T-helper 17 cell (primary cell): ENCODE measurements around the gene FRRS1. TPM values are rescaled to one million over a fixed set of nuclear protein-coding genes. Genes with fewer than 3 reads are reported as not detected.

Source experiments
- ATAC-seq: fragments of 150-1000 bp; cut with Tn5 transposase; 2 replicates; pipeline ENCODE4 v1.10.0; 2021; ENCODE audit warnings: mild to moderate bottlenecking, moderate library complexity
- DNase-seq, 3 donors: peaks; one replicate each; pipeline versions ENCODE4 v3.0.0 to v3.0.0-alpha.2; 2020 to 2021
- H3K9me3 ChIP-seq: one replicate; pipeline ENCODE4 v1.7.0; 2013; ENCODE audit warnings: low read length, mild to moderate bottlenecking; ENCODE audit not compliant: control insufficient read depth, poor library complexity, severe bottlenecking
- H3K27ac Mint-ChIP-seq: one replicate; pipeline ENCODE4 v1.8.0; 2022; ENCODE audit warnings: mild to moderate bottlenecking, moderate library complexity, mixed read lengths
- H3K27me3 Mint-ChIP-seq: one replicate; pipeline ENCODE4 v1.8.0; 2022; ENCODE audit warnings: mixed read lengths
- H3K36me3 Mint-ChIP-seq: one replicate; pipeline ENCODE4 v1.8.0; 2022; ENCODE audit warnings: low read depth, mixed read lengths
- H3K4me1 Mint-ChIP-seq: one replicate; pipeline ENCODE4 v1.8.0; 2022; ENCODE audit warnings: mild to moderate bottlenecking, mixed read lengths
- H3K4me3 Mint-ChIP-seq: one replicate; pipeline ENCODE4 v1.8.0; 2022; ENCODE audit warnings: mild to moderate bottlenecking, moderate library complexity, mixed read lengths
- total RNA-seq, 4 donors: library from RNA in 2 of 4; stranded (reverse) in 2 of 4; gene quantifications; one replicate each; pipeline ENCODE4 v1.2.3 and lab custom pipeline; 2022 to 2026

FRRS1 gene
- total RNA-seq, 2 donors from 2014 or later = 0.31 to 0.65 TPM

GRCh38 chr1:99738858-99739465, 27.5 kb downstream of the FRRS1 start:
- no peak overlapping the region for H3K27ac Mint-ChIP-seq
- no peak overlapping the region for H3K4me3 Mint-ChIP-seq
- DNase-seq (no peak), ATAC-seq (no peak)
- peaks cover 2% of the 10 kb centered on the region for H3K4me1 Mint-ChIP-seq
- no peaks in the 10 kb centered on the region for H3K36me3 Mint-ChIP-seq
- H3K27me3 Mint-ChIP-seq = peaks cover 5% of the 10 kb centered on the region
- no peaks in the 10 kb centered on the region for H3K9me3 ChIP-seq

DNA sequence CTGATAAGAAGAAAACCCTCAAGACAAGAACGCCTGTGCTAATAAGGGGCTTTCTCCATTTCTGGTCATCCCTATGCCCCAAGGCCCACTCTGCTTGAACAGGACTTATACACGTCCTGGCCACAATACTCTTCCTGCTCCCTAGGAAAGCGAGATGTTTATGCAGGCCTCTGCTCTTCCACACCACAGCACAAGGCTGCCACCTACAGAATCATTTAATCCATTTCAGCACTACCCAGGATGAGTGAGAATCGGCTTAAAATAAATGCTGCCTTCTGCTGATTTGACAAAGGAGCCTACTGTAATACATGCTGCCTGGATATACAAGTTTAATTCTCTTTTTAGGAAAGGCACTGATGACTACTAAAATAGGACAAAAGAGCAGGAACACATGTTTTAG, 29.4 kb downstream of the FRRS1 start:
- no peak overlapping the region for H3K4me3 Mint-ChIP-seq

DNA sequence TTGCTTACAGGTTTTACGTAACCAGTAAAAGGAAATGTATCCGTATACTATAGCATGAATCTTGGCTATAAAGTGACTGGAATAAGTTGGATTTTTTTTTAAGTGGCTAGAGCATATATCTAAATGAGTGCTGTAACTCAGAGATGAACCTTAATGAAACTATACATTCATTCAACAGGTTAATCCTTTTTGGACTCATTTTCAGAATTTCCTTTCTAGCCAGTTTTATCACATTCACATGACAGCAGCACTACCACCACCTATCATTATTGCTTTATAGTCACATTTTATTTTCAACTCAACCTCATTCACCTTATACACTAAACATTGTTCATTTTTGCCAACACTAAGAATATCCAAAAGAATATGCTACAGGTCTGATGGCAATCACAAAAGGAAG, 30.6 kb downstream of the FRRS1 start:
- Mint-ChIP-seq H3K27ac (no peak overlapping the region), H3K36me3 (peaks cover 2% of the 10 kb centered on the region), H3K4me1 (peaks cover 2% of the 10 kb centered on the region)

More for the DNA sequence above, 29.4 kb downstream of the FRRS1 start:
- Mint-ChIP-seq H3K4me1 (peaks cover 2% of the 10 kb centered on the region), H3K27ac (no peak overlapping the region), H3K36me3 (peaks cover 2% of the 10 kb centered on the region), H3K27me3 (peaks cover 5% of the 10 kb centered on the region)
- peak; percentile 23 for ATAC-seq
- no peaks in the 10 kb centered on the region for H3K9me3 ChIP-seq
- no peak for DNase-seq

DNA sequence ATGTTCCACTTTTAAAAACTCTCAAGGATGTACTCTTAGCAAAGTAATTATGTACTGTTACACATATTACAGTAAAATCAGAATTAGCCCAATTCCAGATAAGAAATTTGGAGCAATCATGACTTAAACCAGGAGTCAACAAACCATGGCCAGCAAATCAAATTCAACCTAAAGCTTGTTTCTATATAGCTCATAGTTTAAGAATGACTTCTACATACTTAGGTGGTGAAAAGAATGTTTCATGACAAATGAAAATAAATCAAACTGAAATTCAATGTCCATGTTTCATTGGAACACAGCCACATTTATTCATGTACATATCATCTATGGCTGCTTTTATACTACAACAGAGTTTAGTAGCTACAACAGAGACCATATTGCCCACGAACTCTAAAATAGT, 35.1 kb downstream of the FRRS1 start:
- DNase-seq = no peak
- Mint-ChIP-seq H3K4me3 (no peak overlapping the region), H3K27me3 (peaks cover 5% of the 10 kb centered on the region), H3K4me1 (peaks cover 2% of the 10 kb centered on the region), H3K27ac (no peak overlapping the region), H3K36me3 (peaks cover 2% of the 10 kb centered on the region)
- H3K9me3 ChIP-seq = no peaks in the 10 kb centered on the region
- ATAC-seq = no peak

More for the DNA sequence above, 30.6 kb downstream of the FRRS1 start:
- Mint-ChIP-seq H3K4me3 (no peak overlapping the region), H3K27me3 (peaks cover under 1% of the 10 kb centered on the region)
- no peak for ATAC-seq
- DNase-seq = no peak
- no peaks in the 10 kb centered on the region for H3K9me3 ChIP-seq

GRCh38 chr1:99728494-99729235, 37.8 kb downstream of the FRRS1 start:
- peaks cover 2% of the 10 kb centered on the region for H3K4me1 Mint-ChIP-seq

DNA sequence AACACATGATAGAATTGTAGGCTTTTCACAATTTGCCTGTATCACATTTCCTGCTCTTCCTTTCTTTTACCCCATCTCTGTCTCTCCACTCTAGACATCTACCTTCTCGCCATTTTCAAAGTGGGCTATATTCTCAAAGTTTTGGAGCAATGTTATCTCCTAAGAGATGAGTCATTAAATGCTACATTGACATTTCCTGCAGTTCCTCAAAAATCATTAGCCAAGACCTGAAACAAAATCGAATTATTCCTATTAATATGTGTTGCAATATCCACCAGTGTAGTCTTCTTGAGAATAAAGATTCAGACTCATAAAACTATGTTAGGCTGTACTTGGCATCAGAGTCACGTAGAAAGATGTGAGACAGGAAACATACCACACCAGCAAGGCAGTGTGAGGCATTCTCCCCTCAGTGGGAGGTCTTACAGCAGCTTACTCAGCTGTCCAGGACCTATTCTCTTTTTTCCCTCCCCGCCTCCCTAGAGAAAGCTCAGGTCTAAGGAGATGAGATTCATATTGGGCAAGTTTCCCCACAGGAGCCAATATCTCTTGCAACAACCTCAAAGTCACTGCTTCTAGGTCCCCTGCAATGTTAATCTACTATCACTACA, 38.8 kb downstream of the FRRS1 start:
- ATAC-seq (no peak), DNase-seq (no peak)
- H3K27ac Mint-ChIP-seq = no peak overlapping the region
- no peaks in the 10 kb centered on the region for H3K36me3 Mint-ChIP-seq
- H3K4me1 Mint-ChIP-seq = peaks cover 2% of the 10 kb centered on the region
- no peak overlapping the region for H3K4me3 Mint-ChIP-seq
- peaks cover 9% of the 10 kb centered on the region for H3K27me3 Mint-ChIP-seq
- H3K9me3 ChIP-seq = no peaks in the 10 kb centered on the region

More at GRCh38 chr1:99728494-99729235, 37.8 kb downstream of the FRRS1 start:
- no peak for DNase-seq
- Mint-ChIP-seq H3K36me3 (peaks cover 2% of the 10 kb centered on the region), H3K4me3 (no peak overlapping the region), H3K27ac (no peak overlapping the region), H3K27me3 (peaks cover 7% of the 10 kb centered on the region)
- ATAC-seq = no peak
- H3K9me3 ChIP-seq = no peaks in the 10 kb centered on the region

DNA sequence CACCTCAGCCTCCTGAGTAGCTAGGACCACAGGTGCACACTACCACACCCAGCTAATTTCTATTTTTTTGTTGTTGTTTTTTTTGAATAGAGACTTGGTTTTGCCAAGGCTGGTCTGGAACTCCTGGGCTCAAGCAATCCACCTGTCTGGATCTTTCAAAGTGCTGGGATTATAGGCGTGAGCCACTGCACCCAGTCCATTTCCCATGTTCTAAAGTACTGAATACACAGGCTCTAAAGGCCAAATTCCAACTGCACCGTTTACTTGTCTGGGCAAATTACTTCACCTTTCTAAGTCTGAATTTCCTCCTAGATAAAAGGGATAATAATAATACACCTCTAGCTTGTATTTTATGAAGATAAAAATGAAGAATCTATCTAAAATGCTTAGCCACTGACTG, 39.6 kb downstream of the FRRS1 start:
- Mint-ChIP-seq H3K27ac (no peak overlapping the region), H3K27me3 (peaks cover 9% of the 10 kb centered on the region)

GRCh38 chr1:99726407-99726806, 40.0 kb downstream of the FRRS1 start:
- no peak overlapping the region for H3K4me3 Mint-ChIP-seq
- H3K9me3 ChIP-seq = no peaks in the 10 kb centered on the region
- no peak for DNase-seq
- H3K4me1 Mint-ChIP-seq = peaks cover 2% of the 10 kb centered on the region
- ATAC-seq = no peak
- peaks cover 9% of the 10 kb centered on the region for H3K27me3 Mint-ChIP-seq
- H3K36me3 Mint-ChIP-seq = no peaks in the 10 kb centered on the region
- no peak overlapping the region for H3K27ac Mint-ChIP-seq

More for the DNA sequence above, 39.6 kb downstream of the FRRS1 start:
- no peaks in the 10 kb centered on the region for H3K9me3 ChIP-seq
- ATAC-seq = no peak
- Mint-ChIP-seq H3K4me1 (peaks cover 2% of the 10 kb centered on the region), H3K36me3 (no peaks in the 10 kb centered on the region), H3K4me3 (no peak overlapping the region)
- DNase-seq = no peak

DNA sequence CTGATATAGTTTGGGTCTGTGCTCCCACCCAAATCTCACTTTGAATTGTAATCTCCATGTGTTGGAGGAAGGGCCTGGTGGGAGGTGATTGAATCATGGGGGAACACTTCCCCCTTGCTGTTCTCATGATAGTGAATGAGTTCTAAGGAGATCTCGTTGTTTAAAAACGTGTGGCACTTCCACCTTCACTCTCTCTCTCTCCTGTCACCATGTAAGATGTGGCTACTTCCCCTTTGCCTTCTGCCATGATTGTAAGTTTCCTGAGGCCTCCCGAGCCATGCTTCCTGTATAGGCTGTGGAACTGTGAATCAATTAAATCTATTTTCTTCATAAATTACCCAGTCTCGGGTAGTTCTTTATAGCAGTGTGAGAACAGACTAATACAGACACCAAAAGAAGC, 40.4 kb downstream of the FRRS1 start:
- Mint-ChIP-seq H3K36me3 (no peaks in the 10 kb centered on the region), H3K27me3 (peaks cover 9% of the 10 kb centered on the region), H3K27ac (no peak overlapping the region), H3K4me1 (peaks cover 2% of the 10 kb centered on the region), H3K4me3 (no peak overlapping the region)
- ATAC-seq = no peak
- no peaks in the 10 kb centered on the region for H3K9me3 ChIP-seq
- DNase-seq = no peak

DNA sequence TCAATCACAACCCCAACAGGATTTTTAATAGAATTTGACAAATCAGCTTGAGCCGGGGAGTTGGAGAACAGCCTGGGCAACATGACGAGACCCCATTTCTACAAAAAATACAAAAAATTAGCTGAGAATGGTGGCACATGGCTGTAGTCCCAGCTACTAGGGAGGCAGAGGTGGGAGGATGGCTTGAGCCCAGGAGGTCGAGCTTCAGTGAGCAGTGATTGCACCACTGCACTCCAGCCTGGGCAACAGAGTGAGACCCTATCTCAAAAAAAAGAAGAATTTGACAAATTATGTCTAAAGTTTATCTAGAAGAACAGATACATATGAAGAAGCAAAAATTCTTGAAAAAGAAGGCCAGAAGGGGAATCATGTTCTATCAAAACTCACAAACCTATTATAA, 43.2 kb downstream of the FRRS1 start:
- ATAC-seq (no peak), DNase-seq (no peak)
- peaks cover 9% of the 10 kb centered on the region for H3K27me3 Mint-ChIP-seq
- H3K4me1 Mint-ChIP-seq = peaks cover 2% of the 10 kb centered on the region
- H3K9me3 ChIP-seq = no peaks in the 10 kb centered on the region
- no peak overlapping the region for H3K4me3 Mint-ChIP-seq
- peak overlapping the region; percentile 8 for H3K27ac Mint-ChIP-seq
- H3K36me3 Mint-ChIP-seq = no peaks in the 10 kb centered on the region

- ATAC-seq = no peak
- Mint-ChIP-seq H3K4me1 (no peaks in the 10 kb centered on the region), H3K4me3 (no peak overlapping the region), H3K27me3 (peaks cover 19% of the 10 kb centered on the region), H3K36me3 (peaks cover 8% of the 10 kb centered on the region), H3K27ac (no peak overlapping the region)
- H3K9me3 ChIP-seq = no peaks in the 10 kb centered on the region
- DNase-seq = no peak
Measured at GRCh38 chr1:99717005-99717404, 49.4 kb downstream of the FRRS1 start.

- no peak for DNase-seq
- no peaks in the 10 kb centered on the region for H3K9me3 ChIP-seq
- Mint-ChIP-seq H3K36me3 (peaks cover 8% of the 10 kb centered on the region), H3K27me3 (peaks cover 25% of the 10 kb centered on the region), H3K4me3 (no peak overlapping the region), H3K27ac (no peak overlapping the region), H3K4me1 (peaks cover 3% of the 10 kb centered on the region)
- no peak for ATAC-seq
Measured at GRCh38 chr1:99713006-99713405, 53.4 kb downstream of the FRRS1 start.

DNA sequence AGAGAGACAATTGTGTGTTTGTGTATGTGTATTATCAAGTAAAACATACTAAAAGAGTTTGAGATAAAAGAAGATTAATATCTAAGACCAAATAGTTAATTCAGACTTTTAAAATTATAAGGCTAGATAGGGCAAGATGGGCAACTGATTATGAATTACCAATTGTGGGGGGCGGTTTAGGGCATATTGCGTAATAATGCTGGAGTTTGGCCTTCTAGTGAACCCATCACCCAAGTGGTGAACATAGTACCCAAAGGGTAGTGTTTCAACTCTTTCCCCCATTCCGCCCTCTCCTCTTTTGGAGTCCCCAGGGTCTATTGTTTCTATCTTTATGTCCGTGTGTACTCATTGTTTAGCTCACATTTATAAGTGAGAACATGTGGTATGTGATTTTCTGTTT, 55.4 kb downstream of the FRRS1 start:
- peaks cover 3% of the 10 kb centered on the region for H3K4me1 Mint-ChIP-seq
- peaks cover 15% of the 10 kb centered on the region for H3K27me3 Mint-ChIP-seq
- no peak overlapping the region for H3K4me3 Mint-ChIP-seq
- DNase-seq = no peak
- peaks cover 8% of the 10 kb centered on the region for H3K36me3 Mint-ChIP-seq
- H3K27ac Mint-ChIP-seq = no peak overlapping the region
- H3K9me3 ChIP-seq = no peaks in the 10 kb centered on the region
- ATAC-seq = no peak
